Renal pelvis (tissue), 12 donors: ENCODE results near the gene AS3MT. TPM values are rescaled to one million over a fixed set of nuclear protein-coding genes. Genes with fewer than 3 reads are reported as not detected.
"Not testable (repeated sequence)": the region's sequence is repeated elsewhere in the genome, so short reads cannot be mapped to it uniquely, and the experiment has no call there.

Source experiments
- DNase-seq: peaks from one replicate; pipeline ENCODE4 v3.0.0-alpha.2; 2013
- long read RNA-seq, 16 experiments: transcript quantifications; one replicate each; lab custom pipeline, GENCODE V29; 2026
- polyA plus RNA-seq, 3 donors: library from polyadenylated mRNA; unstranded; fragments of 120-200 nt; gene quantifications; one replicate each; pipeline ENCODE4 v1.2.1, GENCODE V29; 2013; ENCODE audit not compliant: insufficient read length in 3 of 3

Gene AS3MT, protein sequence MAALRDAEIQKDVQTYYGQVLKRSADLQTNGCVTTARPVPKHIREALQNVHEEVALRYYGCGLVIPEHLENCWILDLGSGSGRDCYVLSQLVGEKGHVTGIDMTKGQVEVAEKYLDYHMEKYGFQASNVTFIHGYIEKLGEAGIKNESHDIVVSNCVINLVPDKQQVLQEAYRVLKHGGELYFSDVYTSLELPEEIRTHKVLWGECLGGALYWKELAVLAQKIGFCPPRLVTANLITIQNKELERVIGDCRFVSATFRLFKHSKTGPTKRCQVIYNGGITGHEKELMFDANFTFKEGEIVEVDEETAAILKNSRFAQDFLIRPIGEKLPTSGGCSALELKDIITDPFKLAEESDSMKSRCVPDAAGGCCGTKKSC
- polyA plus RNA-seq = 10 to 100 TPM; 19.5 to 26.0 (median 23.1) TPM
- long read RNA-seq, donor 1, partial matches to known transcripts = 0 of 1 reads
- long read RNA-seq, donor 1, other reads (novel, unspliced or antisense) = 0 of 1 reads
- long read RNA-seq, donor 2, transcript AS3MT-201 (11 exons, 2,404 nt) = major isoform, 5 of 12 reads
- long read RNA-seq, donor 2, partial matches to known transcripts = 7 of 12 reads
- long read RNA-seq, donor 2, other reads (novel, unspliced or antisense) = 0 of 12 reads
- long read RNA-seq, donor 3, partial matches to known transcripts = 0 of 1 reads
- long read RNA-seq, donor 3, other reads (novel, unspliced or antisense) = 0 of 1 reads
- long read RNA-seq, donor 4, partial matches to known transcripts = 0 of 1 reads
- long read RNA-seq, donor 4, other reads (novel, unspliced or antisense) = 0 of 1 reads
- long read RNA-seq, donor 5, partial matches to known transcripts = 15 of 15 reads
- long read RNA-seq, donor 5, other reads (novel, unspliced or antisense) = 0 of 15 reads
- long read RNA-seq, donor 6, partial matches to known transcripts = 0 of 3 reads
- long read RNA-seq, donor 6, other reads (novel, unspliced or antisense) = 0 of 3 reads
- long read RNA-seq, donor 7 = 0 reads
- long read RNA-seq, donor 8, partial matches to known transcripts = 0 of 1 reads
- long read RNA-seq, donor 8, other reads (novel, unspliced or antisense) = 0 of 1 reads
- long read RNA-seq, donor 9, transcript AS3MT-201 (11 exons, 2,404 nt) = major isoform, 5 of 22 reads
- long read RNA-seq, donor 9, partial matches to known transcripts = 17 of 22 reads
- long read RNA-seq, donor 9, other reads (novel, unspliced or antisense) = 0 of 22 reads
- long read RNA-seq, donor 10, partial matches to known transcripts = 0 of 1 reads
- long read RNA-seq, donor 10, other reads (novel, unspliced or antisense) = 0 of 1 reads
- long read RNA-seq, donor 11, partial matches to known transcripts = 17 of 17 reads
- long read RNA-seq, donor 11, other reads (novel, unspliced or antisense) = 0 of 17 reads
- long read RNA-seq, donor 12, partial matches to known transcripts = 19 of 22 reads
- long read RNA-seq, donor 12, other reads (novel, unspliced or antisense) = 0 of 22 reads
- long read RNA-seq, donor 13, partial matches to known transcripts = 0 of 2 reads
- long read RNA-seq, donor 13, other reads (novel, unspliced or antisense) = 0 of 2 reads
- long read RNA-seq, donor 14 = 0 reads
- long read RNA-seq, donor 15, partial matches to known transcripts = 25 of 27 reads
- long read RNA-seq, donor 15, other reads (novel, unspliced or antisense) = 0 of 27 reads
- long read RNA-seq, donor 16, partial matches to known transcripts = 0 of 2 reads
- long read RNA-seq, donor 16, other reads (novel, unspliced or antisense) = 0 of 2 reads

DNA sequence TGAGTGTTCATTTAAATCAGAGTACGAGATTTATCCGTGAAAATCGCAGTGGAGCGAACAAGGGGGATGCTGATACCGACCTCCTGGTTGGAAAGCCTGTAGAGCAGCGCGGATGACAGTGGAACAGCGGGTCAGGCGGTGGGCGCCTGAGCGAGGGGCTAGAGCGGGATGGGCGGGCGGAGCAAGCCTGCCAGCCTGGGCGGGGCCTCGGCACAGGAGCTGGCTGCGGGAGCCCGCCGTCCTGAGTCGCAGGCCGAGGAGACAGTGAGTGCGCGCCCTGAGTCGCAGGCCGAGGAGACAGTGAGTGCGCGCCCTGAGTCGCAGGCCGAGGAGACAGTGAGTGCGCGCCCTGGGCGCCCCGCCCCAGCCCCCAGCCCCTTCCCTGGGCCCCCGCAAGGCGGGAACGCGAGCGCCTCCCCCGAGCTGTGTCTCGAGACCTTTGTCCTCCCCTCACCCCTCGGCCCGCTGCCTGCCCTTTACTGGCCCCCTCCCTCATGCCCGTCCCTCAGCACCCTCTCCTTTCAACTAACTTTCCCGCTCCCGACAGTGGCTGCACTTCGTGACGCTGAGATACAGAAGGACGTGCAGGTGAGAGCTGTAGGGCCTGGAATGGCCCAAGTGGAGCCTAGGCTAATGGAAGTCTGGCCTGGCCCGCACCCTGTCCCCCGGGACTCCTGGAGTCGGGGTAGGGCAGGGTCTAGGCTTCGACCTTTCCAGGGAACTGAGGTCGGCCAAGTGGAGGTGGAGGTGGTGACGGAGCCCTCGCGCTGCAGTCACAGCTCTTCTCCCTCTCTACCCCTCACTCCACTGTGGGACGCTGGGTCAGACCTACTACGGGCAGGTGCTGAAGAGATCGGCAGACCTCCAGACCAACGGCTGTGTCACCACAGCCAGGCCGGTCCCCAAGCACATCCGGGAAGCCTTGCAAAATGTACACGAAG lies at the start of gene AS3MT:
TSS of gene AS3MT (plus strand) at position 213 of the 941 bp plus-strand sequence. CDS start at position 336, 123 bp downstream.
- peak; percentile 63 for DNase-seq

DNA sequence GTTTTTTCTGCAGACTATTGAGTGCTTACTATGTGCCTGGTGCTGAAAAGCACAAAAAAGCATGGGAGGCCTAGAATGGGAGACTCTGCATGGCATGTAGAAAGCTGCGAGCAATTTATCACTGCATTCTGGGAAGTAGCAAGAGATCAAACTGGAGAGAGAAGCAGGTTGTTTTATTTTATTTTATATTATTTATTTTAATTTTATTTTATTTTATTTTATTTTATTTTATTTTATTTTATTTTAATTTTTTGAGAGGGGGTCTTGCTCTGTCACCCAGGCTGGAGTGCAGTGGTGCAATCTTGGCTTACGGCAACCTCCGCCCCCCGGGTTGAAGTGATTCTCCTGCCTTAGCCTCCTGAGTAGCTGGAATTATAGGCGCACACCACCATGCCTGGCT lies 49.3 kb upstream of the AS3MT start:
- DNase-seq = not testable (repeated sequence)

GRCh38 chr10:102822222-102822621 lies 47.0 kb upstream of the AS3MT start:
- no peak for DNase-seq

DNA sequence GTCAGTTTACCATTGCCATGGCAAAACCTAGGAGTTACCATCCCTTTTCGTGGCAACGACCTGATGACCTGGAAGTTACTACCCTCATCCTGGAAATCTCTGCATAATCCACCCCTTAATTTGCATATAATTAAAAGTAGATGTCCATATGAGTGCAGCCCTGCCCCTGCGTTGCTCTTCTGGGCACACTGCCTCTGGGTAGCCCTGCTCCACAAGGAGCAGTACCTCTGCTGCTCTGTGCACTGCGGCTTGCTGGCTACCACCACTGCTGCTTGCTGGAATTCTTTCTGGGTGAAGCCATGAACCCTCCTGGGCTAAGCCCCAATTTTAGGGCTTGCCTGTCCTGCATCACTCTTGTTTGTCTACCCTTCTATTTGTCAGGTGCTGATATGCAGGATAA lies 44.6 kb upstream of the AS3MT start:
- no peak for DNase-seq

DNA sequence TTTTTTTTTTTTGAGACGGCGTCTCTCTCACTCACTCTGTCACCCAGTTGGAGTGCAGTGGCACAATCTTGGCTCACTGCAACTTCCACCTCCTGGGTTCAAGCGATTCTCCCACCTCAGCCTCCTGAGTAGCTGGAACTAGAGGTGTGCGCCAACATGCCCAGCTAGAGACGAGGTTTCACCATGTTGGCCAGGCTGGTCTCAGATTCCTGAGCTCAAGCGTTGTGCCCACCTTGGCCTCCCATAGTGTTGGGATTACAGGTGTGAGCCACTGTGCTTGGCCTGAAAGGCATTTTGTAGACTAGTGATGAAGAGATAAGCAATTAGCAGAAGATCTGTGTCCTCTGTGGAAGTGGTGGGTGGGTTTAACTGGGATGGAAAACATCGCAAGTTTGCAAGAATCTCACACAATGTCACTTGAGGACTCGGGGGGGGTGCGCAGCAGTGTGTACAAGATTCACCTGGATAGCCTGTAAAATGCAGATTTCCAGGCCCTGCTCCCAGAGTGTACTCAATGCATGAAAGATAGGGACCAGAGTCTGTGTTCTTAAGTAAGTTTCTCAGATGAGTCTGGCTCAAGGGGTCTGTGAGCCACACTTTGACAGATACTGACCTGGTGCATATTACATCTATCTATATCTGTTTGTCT lies 43.0 kb upstream of the AS3MT start:
- DNase-seq = no peak

DNA sequence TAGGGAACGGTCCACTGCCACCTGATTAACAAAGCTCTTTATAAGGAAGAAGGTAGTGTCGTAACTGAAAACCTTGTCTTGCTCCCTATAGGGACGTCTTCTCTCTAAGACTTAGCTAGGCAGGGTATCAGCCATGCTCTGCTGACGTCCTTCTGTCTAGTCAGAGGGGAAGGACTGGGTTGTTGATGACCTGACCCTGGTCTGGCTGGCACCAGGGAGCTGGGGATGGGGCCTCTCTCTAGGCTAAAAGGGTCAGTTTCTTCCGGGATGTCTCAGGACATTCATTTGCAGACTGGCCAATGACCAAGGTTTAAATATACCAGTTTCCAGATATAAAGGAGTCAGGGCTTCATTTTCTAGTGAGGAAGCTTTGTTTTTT lies 41.7 kb upstream of the AS3MT start:
- DNase-seq = no peak

GRCh38 chr10:102831322-102832071 lies 37.8 kb upstream of the AS3MT start:
- DNase-seq = no peak

GRCh38 chr10:102832248-102832647 lies 37.0 kb upstream of the AS3MT start:
- DNase-seq = no peak

DNA sequence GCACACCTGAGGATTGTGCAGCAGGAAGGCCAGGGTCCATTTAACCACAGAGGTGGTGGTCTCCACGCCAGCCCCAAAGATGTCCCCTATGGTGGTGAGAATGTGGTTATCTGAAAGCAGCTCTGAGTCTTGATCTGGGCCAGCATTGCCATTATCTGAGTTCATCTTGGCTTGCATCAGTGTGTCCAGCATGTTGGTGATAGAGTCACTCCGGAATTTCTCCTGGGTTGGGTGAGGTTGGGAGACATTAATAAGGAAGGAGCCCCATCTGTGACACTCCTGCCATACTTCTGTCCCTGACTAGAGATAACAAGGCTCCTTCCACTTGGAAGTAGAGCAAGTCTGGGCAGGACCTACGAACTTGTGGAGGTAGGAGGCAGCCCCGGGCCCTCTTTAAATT lies 36.3 kb upstream of the AS3MT start:
- DNase-seq = no peak

DNA sequence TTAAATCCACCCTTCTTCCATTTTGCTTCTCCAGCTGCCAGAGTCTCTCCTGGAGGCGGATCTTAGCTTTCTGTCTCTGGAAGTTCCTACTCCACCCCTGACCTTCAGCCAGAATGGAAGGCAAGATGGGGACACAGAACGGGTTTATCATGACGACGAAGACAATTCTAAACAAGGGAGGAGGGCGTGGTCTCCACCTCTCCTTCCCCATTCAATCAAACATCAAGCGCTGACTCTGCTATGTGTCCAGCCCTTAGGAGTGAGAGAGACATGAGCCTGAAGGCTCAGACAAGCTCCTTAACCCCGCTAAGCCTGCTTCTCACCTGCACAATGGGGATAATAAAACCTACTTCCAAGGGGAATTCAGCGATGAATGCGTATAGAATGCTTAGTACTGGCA lies 35.1 kb upstream of the AS3MT start:
- no peak for DNase-seq

DNA sequence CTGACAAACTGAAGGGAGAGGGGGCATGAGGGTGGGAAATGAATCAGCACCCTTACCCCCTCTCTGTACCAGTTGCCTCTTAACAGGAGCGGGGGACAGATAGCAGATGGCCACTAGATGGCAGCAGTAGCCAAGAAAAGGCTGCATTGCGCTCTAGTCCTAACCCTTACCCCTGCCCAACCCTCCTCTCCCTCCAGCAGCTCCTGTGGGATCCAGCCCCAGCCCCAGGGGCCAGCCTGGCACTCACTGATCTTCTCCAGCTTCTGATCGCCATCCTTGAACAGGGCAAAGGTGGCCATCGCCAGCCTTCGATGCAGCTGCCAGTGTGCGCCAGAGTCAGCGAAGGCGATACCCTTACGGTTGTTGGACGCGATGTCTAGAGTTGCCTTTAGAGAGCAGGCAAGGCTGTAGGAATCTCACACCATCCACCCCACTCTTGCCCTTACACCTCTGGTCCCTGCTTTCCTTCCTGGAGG lies 34.2 kb upstream of the AS3MT start:
- DNase-seq = peak; percentile 76

GRCh38 chr10:102837230-102837721 lies 32.0 kb upstream of the AS3MT start, which contains the start of gene CYP17A1:
Gene CYP17A1, minus strand, starts transcription at chr10:102837413. Its CDS starts 52 bp downstream, at chr10:102837361.
- DNase-seq = no peak

- not testable (repeated sequence) for DNase-seq
Observed at GRCh38 chr10:102838276-102838927, 30.9 kb upstream of the AS3MT start.

- no peak for DNase-seq
Observed at GRCh38 chr10:102841827-102842345, 27.4 kb upstream of the AS3MT start.

GRCh38 chr10:102843139-102843538 lies 26.1 kb upstream of the AS3MT start:
- not testable (repeated sequence) for DNase-seq

GRCh38 chr10:102844190-102844776 lies 25.0 kb upstream of the AS3MT start:
- not testable (repeated sequence) for DNase-seq
